A549 (cell line): ENCODE measurements around the gene RNF175.

Experiments used
- CTCF ChIP-seq: fragments of >200 bp; sonication (Bioruptor Twin); formaldehyde crosslinking; IDR thresholded peaks from 3 replicates; pipeline ENCODE4 v1.5.1; 2016
- HDAC2 ChIP-seq: fragments of 200-600 bp; sonication (generic); IDR thresholded peaks from 2 replicates; pipeline ENCODE4 v1.6.1; 2016
- HOXB13 ChIP-seq: fragments of 250-450 bp; sonication (Bioruptor Pico); IDR thresholded peaks from 2 replicates; pipeline ENCODE4 v1.5.0; 2020; ENCODE audit warnings: low read depth, mild to moderate bottlenecking, moderate library complexity
- KDM1A ChIP-seq: fragments of 200-600 bp; sonication (generic); IDR thresholded peaks from 2 replicates; pipeline ENCODE4 v1.6.1; 2016; ENCODE audit warnings: low read depth, mild to moderate bottlenecking
- POLR2A ChIP-seq: IDR thresholded peaks from 2 replicates; pipeline ENCODE4 v1.6.1; 2012; ENCODE audit warnings: mild to moderate bottlenecking, low read length
- SMC3 ChIP-seq: fragments of >200 bp; sonication (Bioruptor Twin); formaldehyde crosslinking; IDR thresholded peaks from 3 replicates; pipeline ENCODE4 v1.6.1; 2018; ENCODE audit warnings: inconsistent platforms
- TF ChIP-seq, protein P1 (sequence below): fragments of 450-650 bp; IDR thresholded peaks from 2 replicates; pipeline ENCODE4 v1.6.1; 2014; ENCODE audit warnings: antibody characterized with exemption
- TF ChIP-seq, protein P2 (sequence below): fragments of 200-600 bp; sonication (generic); IDR thresholded peaks from 2 replicates; pipeline ENCODE4 v1.6.1; 2016; ENCODE audit warnings: antibody characterized with exemption, mild to moderate bottlenecking, moderate library complexity

DNA sequence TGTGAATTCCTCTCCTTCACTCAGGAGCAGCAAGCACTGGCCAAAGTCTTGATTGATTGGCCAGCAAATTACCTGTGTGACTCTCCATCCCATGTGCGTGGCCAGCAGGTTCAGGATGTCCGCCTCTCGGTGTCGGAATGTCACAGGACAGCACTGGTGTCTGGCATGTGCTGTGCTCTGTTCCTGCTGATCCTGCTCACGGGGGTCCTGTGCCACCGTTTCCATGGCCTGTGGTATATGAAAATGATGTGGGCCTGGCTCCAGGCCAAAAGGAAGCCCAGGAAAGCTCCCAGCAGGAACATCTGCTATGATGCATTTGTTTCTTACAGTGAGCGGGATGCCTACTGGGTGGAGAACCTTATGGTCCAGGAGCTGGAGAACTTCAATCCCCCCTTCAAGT is 55.3 kb downstream of the RNF175 start:
- TF ChIP-seq, protein P1, sequence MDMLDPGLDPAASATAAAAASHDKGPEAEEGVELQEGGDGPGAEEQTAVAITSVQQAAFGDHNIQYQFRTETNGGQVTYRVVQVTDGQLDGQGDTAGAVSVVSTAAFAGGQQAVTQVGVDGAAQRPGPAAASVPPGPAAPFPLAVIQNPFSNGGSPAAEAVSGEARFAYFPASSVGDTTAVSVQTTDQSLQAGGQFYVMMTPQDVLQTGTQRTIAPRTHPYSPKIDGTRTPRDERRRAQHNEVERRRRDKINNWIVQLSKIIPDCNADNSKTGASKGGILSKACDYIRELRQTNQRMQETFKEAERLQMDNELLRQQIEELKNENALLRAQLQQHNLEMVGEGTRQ = no peak
- TF ChIP-seq, protein P2, sequence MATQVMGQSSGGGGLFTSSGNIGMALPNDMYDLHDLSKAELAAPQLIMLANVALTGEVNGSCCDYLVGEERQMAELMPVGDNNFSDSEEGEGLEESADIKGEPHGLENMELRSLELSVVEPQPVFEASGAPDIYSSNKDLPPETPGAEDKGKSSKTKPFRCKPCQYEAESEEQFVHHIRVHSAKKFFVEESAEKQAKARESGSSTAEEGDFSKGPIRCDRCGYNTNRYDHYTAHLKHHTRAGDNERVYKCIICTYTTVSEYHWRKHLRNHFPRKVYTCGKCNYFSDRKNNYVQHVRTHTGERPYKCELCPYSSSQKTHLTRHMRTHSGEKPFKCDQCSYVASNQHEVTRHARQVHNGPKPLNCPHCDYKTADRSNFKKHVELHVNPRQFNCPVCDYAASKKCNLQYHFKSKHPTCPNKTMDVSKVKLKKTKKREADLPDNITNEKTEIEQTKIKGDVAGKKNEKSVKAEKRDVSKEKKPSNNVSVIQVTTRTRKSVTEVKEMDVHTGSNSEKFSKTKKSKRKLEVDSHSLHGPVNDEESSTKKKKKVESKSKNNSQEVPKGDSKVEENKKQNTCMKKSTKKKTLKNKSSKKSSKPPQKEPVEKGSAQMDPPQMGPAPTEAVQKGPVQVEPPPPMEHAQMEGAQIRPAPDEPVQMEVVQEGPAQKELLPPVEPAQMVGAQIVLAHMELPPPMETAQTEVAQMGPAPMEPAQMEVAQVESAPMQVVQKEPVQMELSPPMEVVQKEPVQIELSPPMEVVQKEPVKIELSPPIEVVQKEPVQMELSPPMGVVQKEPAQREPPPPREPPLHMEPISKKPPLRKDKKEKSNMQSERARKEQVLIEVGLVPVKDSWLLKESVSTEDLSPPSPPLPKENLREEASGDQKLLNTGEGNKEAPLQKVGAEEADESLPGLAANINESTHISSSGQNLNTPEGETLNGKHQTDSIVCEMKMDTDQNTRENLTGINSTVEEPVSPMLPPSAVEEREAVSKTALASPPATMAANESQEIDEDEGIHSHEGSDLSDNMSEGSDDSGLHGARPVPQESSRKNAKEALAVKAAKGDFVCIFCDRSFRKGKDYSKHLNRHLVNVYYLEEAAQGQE = no peak
- TF ChIP-seq SMC3 = no peak
- TF ChIP-seq CTCF = no peak
- TF ChIP-seq HOXB13 (CRISPR knock-in tag) = no peak
- no peak for TF ChIP-seq POLR2A
- no peak for TF ChIP-seq KDM1A
- no peak for TF ChIP-seq HDAC2
